IMR-90 (cell line): Measurements from ENCODE around the gene BRCC3. TPM values are rescaled to one million over a fixed set of nuclear protein-coding genes. Genes with fewer than 3 reads are reported as not detected.

Experiments used
- ATAC-seq: fragments of 200-7000 bp; cut with Tn5 transposase; 2 replicates; pipeline ENCODE4 v1.9.1; 2020; ENCODE audit warnings: low read depth, mild to moderate bottlenecking, moderate library complexity
- BruUV-seq: library from RNA; stranded (reverse); fragments of 400-500 nt; replicated peaks from 2 replicates; lab custom pipeline; 2021; lab: Mats Ljungman, UMichigan
- CTCF ChIA-PET: fragments of 300-600 bp; formaldehyde crosslinking; extraction: SDS; loops from one replicate; lab custom pipeline; 2021; ENCODE audit warnings: antibody characterized with exemption; lab: Yijun Ruan, JAX
- POLR2A ChIA-PET: fragments of 300-600 bp; sonication (Branson Sonifier 250); formaldehyde crosslinking; loops from one replicate; lab custom pipeline; 2022; ENCODE audit warnings: antibody characterized with exemption; ENCODE audit not compliant: unreplicated experiment; lab: Charles Lee
- DNase-seq: peaks from one replicate; pipeline ENCODE4 v3.0.0; 2013
- H2AFZ ChIP-seq: replicated peaks from 2 replicates; pipeline ENCODE3; 2013; ENCODE audit warnings: low read length, mild to moderate bottlenecking; ENCODE audit not compliant: poor library complexity
- H2AK5ac ChIP-seq: 2 replicates; pipeline ENCODE4 v1.6.1; 2013; ENCODE audit warnings: low read depth, low read length, inconsistent platforms
- H2AK9ac ChIP-seq: replicated peaks from 2 replicates; pipeline ENCODE3; 2013; ENCODE audit warnings: mild to moderate bottlenecking, low read depth, low read length, moderate library complexity; ENCODE audit not compliant: poor library complexity
- H2BK120ac ChIP-seq: 2 replicates; pipeline ENCODE4 v1.6.1; 2013; ENCODE audit warnings: low read depth, low read length, inconsistent platforms
- H2BK15ac ChIP-seq: 3 replicates; pipeline ENCODE4 v1.6.1; 2013; ENCODE audit warnings: low read depth, low read length, inconsistent platforms
- H2BK20ac ChIP-seq: 2 replicates; pipeline ENCODE4 v1.6.1; 2013; ENCODE audit warnings: low read depth, mild to moderate bottlenecking, inconsistent platforms, low read length, moderate library complexity
- H2BK5ac ChIP-seq: 2 replicates; pipeline ENCODE4 v1.6.1; 2013; ENCODE audit warnings: mild to moderate bottlenecking, low read depth, low read length, inconsistent platforms; ENCODE audit not compliant: poor library complexity, severe bottlenecking
- H3K14ac ChIP-seq: replicated peaks from 2 replicates; pipeline ENCODE4 v1.6.1; 2013; ENCODE audit warnings: low read depth, low read length, inconsistent platforms
- H3K18ac ChIP-seq: 2 replicates; pipeline ENCODE4 v1.6.1; 2013; ENCODE audit warnings: low read depth, low read length, control low read depth
- H3K23ac ChIP-seq: 2 replicates; pipeline ENCODE4 v1.6.1; 2013; ENCODE audit warnings: low read depth, low read length, inconsistent platforms
- H3K27ac ChIP-seq: 2 replicates; pipeline ENCODE4 v1.5.1; 2013; ENCODE audit warnings: mild to moderate bottlenecking, control low read depth, low read length; ENCODE audit not compliant: insufficient read depth
- H3K27me3 ChIP-seq: 2 replicates; pipeline ENCODE4 v1.6.1; 2013; ENCODE audit warnings: low read length; ENCODE audit not compliant: control insufficient read depth, insufficient read depth
- H3K36me3 ChIP-seq: 2 replicates; pipeline ENCODE4 v1.6.1; 2013; ENCODE audit warnings: low read length, mixed read lengths; ENCODE audit not compliant: control insufficient read depth, insufficient read depth
- H3K4ac ChIP-seq: 2 replicates; pipeline ENCODE4 v1.6.1; 2013; ENCODE audit warnings: low read depth, low read length, inconsistent platforms
- H3K4me1 ChIP-seq: 2 replicates; pipeline ENCODE4 v1.6.1; 2013; ENCODE audit warnings: low read length, mixed read lengths; ENCODE audit not compliant: control insufficient read depth, insufficient read depth
- H3K4me2 ChIP-seq: 2 replicates; pipeline ENCODE4 v1.6.1; 2013; ENCODE audit warnings: low read depth, mild to moderate bottlenecking, control low read depth, low read length, moderate library complexity
- H3K4me3 ChIP-seq: 2 replicates; pipeline ENCODE4 v1.5.1; 2013; ENCODE audit warnings: low read depth, mild to moderate bottlenecking, control low read depth, low read length, moderate library complexity; ENCODE audit not compliant: insufficient read depth
- H3K56ac ChIP-seq: 2 replicates; pipeline ENCODE4 v1.6.1; 2013; ENCODE audit warnings: low read length, inconsistent platforms; ENCODE audit not compliant: insufficient read depth; ENCODE audit errors: extremely low read depth
- H3K79me1 ChIP-seq, 2 experiments: 2 replicates each; pipeline ENCODE4 v1.6.1; 2013; ENCODE audit warnings: low read length in 2 of 2, inconsistent platforms in 1 of 2, low read depth in 1 of 2
- H3K9ac ChIP-seq: 2 replicates; pipeline ENCODE4 v1.6.1; 2013; ENCODE audit warnings: low read depth, low read length, control low read depth
- H3K9me1 ChIP-seq: 2 replicates; pipeline ENCODE4 v1.6.1; 2013; ENCODE audit warnings: low read length, inconsistent platforms; ENCODE audit not compliant: insufficient read depth
- H3K9me3 ChIP-seq: 2 replicates; pipeline ENCODE4 v1.6.1; 2013; ENCODE audit warnings: low read length; ENCODE audit not compliant: control insufficient read depth, insufficient read depth
- H4K20me1 ChIP-seq: 2 replicates; pipeline ENCODE4 v1.6.1; 2013; ENCODE audit warnings: low read length, inconsistent platforms; ENCODE audit not compliant: insufficient read depth
- H4K5ac ChIP-seq: 2 replicates; pipeline ENCODE4 v1.6.1; 2013; ENCODE audit warnings: mild to moderate bottlenecking, low read depth, low read length, control low read depth
- H4K8ac ChIP-seq, 2 experiments: 2 replicates each; pipeline ENCODE4 v1.6.1; 2013; ENCODE audit warnings: low read depth in 2 of 2, low read length in 2 of 2, control low read depth in 1 of 2, inconsistent platforms in 1 of 2
- H4K91ac ChIP-seq: 2 replicates; pipeline ENCODE4 v1.6.1; 2013; ENCODE audit warnings: low read depth, low read length, inconsistent platforms; ENCODE audit not compliant: insufficient read depth
- CEBPB ChIP-seq: IDR thresholded peaks from 2 replicates; pipeline ENCODE4 v1.6.1; 2012; ENCODE audit warnings: low read depth, low read length, improper control_type of control experiment
- CHD1 ChIP-seq: IDR thresholded peaks from 2 replicates; pipeline ENCODE4 v1.6.1; 2012; ENCODE audit warnings: low read depth, low read length, improper control_type of control experiment
- MAFK ChIP-seq: IDR thresholded peaks from 2 replicates; pipeline ENCODE4 v1.6.1; 2012; ENCODE audit warnings: low read depth, low read length, improper control_type of control experiment
- MXI1 ChIP-seq: IDR thresholded peaks from 2 replicates; pipeline ENCODE4 v1.6.1; 2012; ENCODE audit warnings: low read depth, mild to moderate bottlenecking, low read length, moderate library complexity, borderline replicate concordance
- NFE2L2 ChIP-seq: fragments of 150-350 bp; IDR thresholded peaks from 2 replicates; pipeline ENCODE4 v1.6.1; 2016; ENCODE audit warnings: low read depth, mild to moderate bottlenecking, low read length
- POLR2A ChIP-seq: IDR thresholded peaks from 2 replicates; pipeline ENCODE4 v1.6.1; 2012; ENCODE audit warnings: mild to moderate bottlenecking, low read depth, low read length
- RAD21 ChIP-seq: IDR thresholded peaks from 2 replicates; pipeline ENCODE4 v1.6.1; 2012; ENCODE audit warnings: low read length, improper control_type of control experiment
- SMC3 ChIP-seq: fragments of 150-350 bp; IDR thresholded peaks from 2 replicates; pipeline ENCODE4 v1.6.1; 2016; ENCODE audit warnings: low read depth, mild to moderate bottlenecking, antibody characterized with exemption, low read length, moderate library complexity
- WGBS, 2 experiments: methylation state at CpG; one replicate each; pipeline versions ENCODE4 v1.1.5 to v1.1.7; 2013; ENCODE audit warnings: missing lambda C conversion rate in 2 of 2; ENCODE audit not compliant: insufficient read length in 1 of 2; ENCODE audit errors: extremely low coverage in 2 of 2; 5-methylcytosine and 5-hydroxymethylcytosine counted together
- dilution Hi-C: fragments of 300-500 bp; cut with HindIII; formaldehyde crosslinking; loops from one replicate; pipeline ENCODE4 v1.14.3; 2018; ENCODE audit warnings: low sequenced_read_pairs; ENCODE audit not compliant: unreplicated experiment
- in situ Hi-C: fragments of 300-500 bp; cut with MboI; formaldehyde crosslinking; loops from 3 replicates; pipeline ENCODE4 v1.14.3; 2019; ENCODE audit warnings: low sequenced_read_pairs, inconsistent platforms, mixed read lengths
- intact Hi-C: fragments of 100-400 bp; cut with micrococcal nuclease; formaldehyde crosslinking; loops from 2 replicates; pipeline ENCODE4 v1.10.0; 2022
- polyA plus RNA-seq, 3 experiments: library from polyadenylated mRNA; depleted of rRNA; stranded (reverse); fragments of >200 nt; gene quantifications; 2 replicates each; pipeline ENCODE4 v1.2.3, GENCODE V29; 2012; ENCODE audit warnings: low replicate concordance in 1 of 3
- total RNA-seq: library from RNA; depleted of rRNA; stranded (reverse); fragments of >200 nt; gene quantifications from 2 replicates; pipeline ENCODE4 v1.2.3, GENCODE V29; 2012
- TF ChIP-seq, protein P1 (sequence below): conservative IDR thresholded peaks from 2 replicates; pipeline ENCODE4 v1.5.1; 2012; ENCODE audit warnings: mild to moderate bottlenecking, low read depth, low read length, improper control_type of control experiment

The BRCC3 gene
- total and polyA plus RNA-seq, 2 of the 4 experiments (the other 2 are of a cell fraction), result 14.4 to 24.7 TPM

DNA sequence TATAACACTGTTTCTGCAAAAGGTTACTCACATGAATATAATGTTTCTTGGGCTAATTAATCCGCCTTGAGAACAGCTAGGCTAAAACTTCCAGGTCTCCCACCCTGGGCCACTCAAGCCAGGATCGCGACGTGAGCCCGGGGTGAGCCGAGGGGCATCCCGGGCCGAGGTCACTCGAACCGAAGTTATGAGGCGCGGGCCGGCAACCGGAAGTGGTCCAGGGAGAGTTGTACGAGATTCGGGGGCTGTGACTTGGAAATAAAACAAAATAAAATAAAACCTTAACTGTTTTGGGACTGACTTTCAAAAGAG is 689 bp upstream of the BRCC3 start:
- dilution Hi-C loops (no loop called here), in situ Hi-C loops (no loop called here), intact Hi-C loops (loop anchor here (2.0 to 5.0 kb wide), 2 partner anchors 44 to 88 kb away; partner anchors contain the start of gene FUNDC2)
- POLR2A ChIA-PET, result no interaction called here
- no peaks in the 10 kb centered on the region for H3K9me3 ChIP-seq
- peak overlapping the region; percentile 83 for H2AFZ ChIP-seq
- no peaks in the 10 kb centered on the region for H3K9me1 ChIP-seq
- H3K27ac ChIP-seq, result peak overlapping the region; percentile 87
- no peak overlapping the region for H2BK15ac ChIP-seq
- peak overlapping the region; percentile 48 for H2BK5ac ChIP-seq
- H4K91ac ChIP-seq, result peak overlapping the region; percentile 52; the same call in 1 of the 2 replicates
- H4K8ac ChIP-seq, result peak overlapping the region; percentile 42 to 85; a peak in 2 of 4 replicates
- H3K9ac ChIP-seq, result peak overlapping the region; percentile 88
- H3K36me3 ChIP-seq, result no peaks in the 10 kb centered on the region; the same call in 1 of the 2 replicates
- no peak overlapping the region for H2BK20ac ChIP-seq
- H3K4me2 ChIP-seq, result peak overlapping the region; percentile 94
- BruUV-seq, result no TSS peak
- H3K4me1 ChIP-seq, result peaks cover 3% of the 10 kb centered on the region; the same call in 1 of the 2 replicates
- 0 out of 2 replicates have a peak overlapping the region, but pooled peaks have one; percentile 14 for H3K18ac ChIP-seq
- H4K20me1 ChIP-seq, result no peaks in the 10 kb centered on the region
- DNase-seq, result no peak
- H3K79me1 ChIP-seq, result peaks cover 8 to 29% of the 10 kb centered on the region in 2 experiments; a peak in 3 of 4 replicates
- peak overlapping the region; percentile 35; the same call in 1 of the 2 replicates for H3K23ac ChIP-seq
- peak overlapping the region; percentile 50 for H2AK9ac ChIP-seq
- no CpG with 5 or more reads among the region's 16 CpGs for WGBS, 2 experiments
- H2AK5ac ChIP-seq, result no peak overlapping the region
- H4K5ac ChIP-seq, result no peak overlapping the region
- TF ChIP-seq RAD21 (no peak), MXI1 (no peak), CEBPB (no peak), POLR2A (no peak), SMC3 (no peak), MAFK (no peak), NFE2L2 (no peak), CHD1 (no peak)
- TF ChIP-seq, protein P1, sequence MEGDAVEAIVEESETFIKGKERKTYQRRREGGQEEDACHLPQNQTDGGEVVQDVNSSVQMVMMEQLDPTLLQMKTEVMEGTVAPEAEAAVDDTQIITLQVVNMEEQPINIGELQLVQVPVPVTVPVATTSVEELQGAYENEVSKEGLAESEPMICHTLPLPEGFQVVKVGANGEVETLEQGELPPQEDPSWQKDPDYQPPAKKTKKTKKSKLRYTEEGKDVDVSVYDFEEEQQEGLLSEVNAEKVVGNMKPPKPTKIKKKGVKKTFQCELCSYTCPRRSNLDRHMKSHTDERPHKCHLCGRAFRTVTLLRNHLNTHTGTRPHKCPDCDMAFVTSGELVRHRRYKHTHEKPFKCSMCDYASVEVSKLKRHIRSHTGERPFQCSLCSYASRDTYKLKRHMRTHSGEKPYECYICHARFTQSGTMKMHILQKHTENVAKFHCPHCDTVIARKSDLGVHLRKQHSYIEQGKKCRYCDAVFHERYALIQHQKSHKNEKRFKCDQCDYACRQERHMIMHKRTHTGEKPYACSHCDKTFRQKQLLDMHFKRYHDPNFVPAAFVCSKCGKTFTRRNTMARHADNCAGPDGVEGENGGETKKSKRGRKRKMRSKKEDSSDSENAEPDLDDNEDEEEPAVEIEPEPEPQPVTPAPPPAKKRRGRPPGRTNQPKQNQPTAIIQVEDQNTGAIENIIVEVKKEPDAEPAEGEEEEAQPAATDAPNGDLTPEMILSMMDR, result no peak
- peak overlapping the region; percentile 26; the same call in 1 of the 2 replicates for H2BK120ac ChIP-seq
- H3K4me3 ChIP-seq, result peak overlapping the region; percentile 59
- peak; percentile 8 for ATAC-seq
- no peak overlapping the region for H3K14ac ChIP-seq
- CTCF ChIA-PET, result no interaction called here
- H3K56ac ChIP-seq, result no peak overlapping the region
- peak overlapping the region; percentile 22; the same call in 1 of the 2 replicates for H3K4ac ChIP-seq
- H3K27me3 ChIP-seq, result no peaks in the 10 kb centered on the region
